T-helper 1 cell treated with Interleukin-12 subunit alpha and Interleukin-12 subunit beta and Interleukin-4 antibody, amounts not matched to agents 30 ng/mL and 1 ng/mL, for 36 hours (primary cell): ENCODE results near the gene GALNT4. TPM values are rescaled to one million over a fixed set of nuclear protein-coding genes. Genes with fewer than 3 reads are reported as not detected.

Source experiments
- intact Hi-C: fragments of 100-400 bp; cut with micrococcal nuclease; formaldehyde crosslinking; loops from one replicate; pipeline ENCODE4 v1.15.1; 2024
- total RNA-seq: library from RNA; stranded (reverse); gene quantifications from 2 replicates; pipeline ENCODE4 v1.2.3, GENCODE V29; 2022

The GALNT4 gene
- total RNA-seq, 1 donor from 2014 or later, result 17.6 TPM

- intact Hi-C loops, result loop anchor here (1.0 kb wide), 2 partner anchors 25 to 32 kb away; partner anchors contain the start of gene POC1B
Measured at GRCh38 chr12:89494411-89495231, 30.0 kb downstream of the GALNT4 start.

DNA sequence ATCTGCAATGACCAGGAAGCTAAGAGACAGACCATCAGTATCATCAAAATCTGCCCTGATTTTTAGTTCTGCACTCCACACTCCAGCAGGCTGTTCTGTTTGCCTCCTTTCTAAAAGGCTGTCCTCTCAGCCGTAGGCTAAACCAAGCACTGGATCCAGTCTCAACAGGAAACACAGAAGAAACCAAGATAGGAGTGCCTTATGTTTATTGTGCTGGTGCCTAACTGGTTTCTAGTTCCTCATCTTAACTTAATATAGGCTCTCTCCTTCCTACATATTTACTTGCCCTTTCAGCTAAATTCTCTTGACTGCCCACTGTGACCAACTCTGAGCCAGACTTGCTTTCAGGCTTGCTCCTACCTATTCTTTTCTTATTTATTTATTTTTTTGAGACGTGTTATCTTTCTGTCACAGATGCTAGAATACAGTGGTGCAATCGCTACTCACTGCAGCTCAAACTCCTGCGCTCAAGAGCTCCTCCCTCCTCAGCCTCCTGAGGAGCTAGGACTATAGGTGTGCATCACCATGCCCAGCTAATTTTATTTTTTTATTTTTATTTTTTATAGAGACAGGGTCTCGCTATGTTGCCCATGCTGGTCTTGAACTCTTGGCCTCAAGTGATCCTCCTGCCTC lies 30.8 kb downstream of the GALNT4 start:
- intact Hi-C loops, result loop anchor here (1.0 kb wide), 2 partner anchors 24 to 33 kb away; partner anchors contain the start of gene POC1B

- intact Hi-C loops, result no loop called here
Measured at GRCh38 chr12:89492883-89493282, 31.7 kb downstream of the GALNT4 start.

GRCh38 chr12:89490922-89491321 lies 33.7 kb downstream of the GALNT4 start:
- intact Hi-C loops, result no loop called here

- intact Hi-C loops, result no loop called here
Measured at GRCh38 chr12:89486264-89486663, 38.3 kb downstream of the GALNT4 start.

DNA sequence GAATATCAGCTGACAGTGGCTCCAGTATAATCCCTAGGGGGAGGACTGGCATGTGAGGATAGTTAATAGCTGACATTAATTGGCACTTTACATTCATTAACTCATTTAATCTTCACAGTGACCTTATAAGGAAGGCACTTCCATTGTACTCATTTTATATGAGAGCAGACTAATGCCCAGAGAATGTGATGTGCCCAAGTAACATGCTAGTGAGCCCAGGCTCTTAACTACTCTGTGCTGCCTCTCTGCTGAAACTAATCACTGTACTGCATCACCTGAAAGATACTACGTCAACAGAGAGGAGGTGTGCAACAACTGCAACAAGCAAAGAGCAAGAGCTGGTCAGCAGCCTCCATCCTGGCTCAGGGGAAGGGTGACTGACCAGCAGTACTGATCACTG lies 40.1 kb downstream of the GALNT4 start:
- intact Hi-C loops, result no loop called here

DNA sequence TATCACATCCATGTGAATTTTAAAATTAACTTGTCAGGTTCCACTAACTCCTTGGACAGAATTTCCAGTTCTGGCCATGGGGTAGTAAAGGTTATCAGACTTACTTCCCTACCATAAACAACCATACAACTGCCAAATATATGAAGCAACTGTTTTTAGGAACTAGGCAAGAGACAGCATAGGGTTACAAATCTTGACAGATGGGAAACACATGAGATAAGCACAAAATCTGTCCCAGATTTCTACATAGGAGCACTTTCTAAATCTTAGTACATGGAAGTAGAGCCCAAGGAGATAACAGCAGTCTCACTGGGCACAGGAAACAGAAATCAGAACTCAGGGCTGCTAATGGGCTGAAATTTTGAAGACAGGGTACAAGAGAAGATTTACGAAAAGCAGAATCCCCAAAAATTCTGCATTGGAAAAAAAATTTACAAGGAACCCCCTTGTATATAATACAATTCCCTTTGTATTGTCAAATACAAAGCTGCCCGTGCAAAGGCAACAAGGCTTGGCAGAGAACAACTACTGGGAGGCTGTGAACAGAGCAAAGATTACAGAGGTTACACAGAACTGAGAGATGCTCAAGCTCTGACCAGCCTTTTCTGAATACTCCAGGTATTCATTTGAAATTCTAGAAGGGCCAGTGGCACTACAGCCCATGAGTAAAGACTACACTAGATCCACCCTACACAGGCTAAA lies 43.2 kb downstream of the GALNT4 start:
- intact Hi-C loops, result no loop called here

GRCh38 chr12:89479982-89480381 lies 44.6 kb downstream of the GALNT4 start:
- intact Hi-C loops, result no loop called here

GRCh38 chr12:89477633-89478279 lies 46.8 kb downstream of the GALNT4 start:
- intact Hi-C loops, result no loop called here

DNA sequence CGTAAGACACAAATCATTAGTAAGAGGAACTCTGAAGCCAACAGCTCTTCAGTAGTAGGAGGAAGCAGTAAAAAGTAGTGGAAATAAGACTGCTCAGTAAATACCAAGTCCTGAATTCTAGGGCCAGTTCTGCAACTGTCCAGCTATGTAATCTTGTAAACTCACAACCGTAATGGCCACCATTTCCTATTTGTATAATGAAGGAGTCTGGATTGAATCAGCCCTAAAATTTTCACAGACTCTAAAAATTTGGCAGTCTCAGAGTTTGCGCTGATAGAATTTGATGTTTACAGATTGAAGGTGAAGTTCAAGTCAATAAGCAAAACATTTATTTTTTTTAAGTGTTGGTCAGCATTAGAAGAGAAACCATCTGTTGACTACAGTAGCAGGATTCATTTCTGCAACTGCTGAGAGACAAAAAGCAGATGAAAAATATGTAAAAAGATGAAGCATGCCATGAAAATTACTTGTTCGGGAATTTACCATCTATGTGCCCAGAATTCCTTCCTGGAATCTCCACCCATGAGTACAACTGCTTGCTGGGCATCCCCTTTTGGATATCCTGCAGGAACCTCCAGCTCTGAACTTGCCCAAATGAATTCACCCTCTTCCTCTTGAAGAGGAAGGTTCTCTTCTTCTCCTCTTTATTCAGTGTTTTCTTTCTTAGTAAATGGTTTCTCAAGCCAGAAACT lies 47.5 kb downstream of the GALNT4 start:
- intact Hi-C loops, result no loop called here

DNA sequence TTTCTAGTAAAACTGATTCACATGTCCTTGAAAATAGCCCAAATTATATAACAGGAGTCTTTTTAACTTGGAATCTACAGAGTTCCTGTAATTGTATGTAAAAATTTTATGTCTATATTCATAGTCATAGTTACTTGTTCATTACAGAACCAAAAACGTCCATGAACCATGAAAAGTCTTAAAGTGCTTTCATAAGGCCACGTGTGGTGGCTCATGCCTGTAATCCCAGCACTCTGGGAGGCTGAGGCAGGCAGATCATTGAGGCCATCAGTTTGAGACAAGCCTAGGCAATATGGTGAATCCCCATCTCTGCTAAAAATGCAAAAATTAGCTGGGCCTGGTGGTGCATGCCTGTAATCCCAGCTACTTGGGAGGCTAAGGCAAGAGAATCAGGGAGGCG lies 48.4 kb downstream of the GALNT4 start:
- intact Hi-C loops, result no loop called here

GRCh38 chr12:89475203-89475990 lies 49.2 kb downstream of the GALNT4 start:
- intact Hi-C loops, result no loop called here

DNA sequence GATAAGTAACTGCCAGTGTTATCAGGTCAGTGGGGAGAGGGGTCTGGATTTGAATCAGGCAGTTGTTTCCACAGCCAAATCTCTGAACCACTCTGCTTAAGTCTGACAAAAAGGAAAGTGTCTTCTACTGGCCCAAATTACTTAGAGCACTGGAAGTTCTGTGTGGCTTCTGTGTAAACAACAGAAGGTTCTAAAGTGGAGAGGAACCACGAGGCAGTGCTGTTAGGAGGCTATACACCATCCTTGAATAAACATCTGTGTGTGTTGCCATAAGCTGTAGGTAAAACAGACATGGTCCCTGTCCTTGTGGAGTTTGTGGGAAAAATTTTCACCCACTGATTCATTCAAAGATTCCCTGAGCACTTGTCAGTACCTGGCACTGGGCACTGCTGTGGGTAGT lies 50.0 kb downstream of the GALNT4 start:
- intact Hi-C loops, result loop anchor here (5.0 kb wide), 1 partner anchor 478 kb away; no protein-coding TSS in a partner anchor

Other genes starting within 250 kb of the GALNT4 start
- gene DUSP6, start 172.3 kb downstream of the GALNT4 start, total RNA-seq, result 108 and 125 TPM in 2 replicates
- gene POC1B, start 1.3 kb upstream of the GALNT4 start, total RNA-seq, result 32.8 and 33.1 TPM in 2 replicates
- 15.9 and 19.5 TPM in 2 replicates for gene ATP2B1, start 184.0 kb upstream of the GALNT4 start, total RNA-seq